K562 (cell line): ENCODE results near the gene STAB1. TPM values are rescaled to one million over a fixed set of nuclear protein-coding genes. Genes with fewer than 3 reads are reported as not detected.

Experiments used
- ATAC-seq: fragments of 200-7000 bp; cut with Tn5 transposase; 3 replicates; pipeline ENCODE4 v1.9.1; 2020; ENCODE audit warnings: moderate library complexity
- BruUV-seq: library from RNA; stranded (reverse); fragments of 400-500 nt; replicated peaks from 2 replicates; lab custom pipeline; 2021; lab: Mats Ljungman, UMichigan
- CTCF ChIA-PET: fragments of 300-600 bp; formaldehyde crosslinking; extraction: SDS; loops from one replicate; lab custom pipeline; 2021; ENCODE audit warnings: low intra/inter-chr PET ratio; lab: Yijun Ruan, JAX
- POLR2A ChIA-PET: fragments of 300-600, 350-650 bp; sonication (Branson Sonifier 250); formaldehyde crosslinking; extraction: SDS; loops from one replicate; lab custom pipeline; 2021; ENCODE audit warnings: antibody characterized with exemption, inconsistent platforms; lab: Yijun Ruan, JAX
- DNase-seq, 4 experiments: peaks; one replicate each; pipeline versions ENCODE4 v3.0.0 to v3.0.0-alpha.2; 2011 to 2018; ENCODE audit warnings: low spot score in 3 of 4, mixed read lengths in 3 of 4; ENCODE audit errors: extremely low read depth in 1 of 4
- FAIRE-seq: peaks from 2 replicates; lab custom pipeline; 2011; peaks lifted over from hg19 to GRCh38; lab: Jason Lieb, UNC
- H2AFZ ChIP-seq: 2 replicates; pipeline ENCODE4 v1.6.0; 2011; ENCODE audit warnings: low read depth, low read length, control low read depth, inconsistent platforms
- H3K27ac ChIP-seq: fragments of 200-600 bp; 3 replicates; pipeline ENCODE4 v1.8.0; 2011; ENCODE audit warnings: low read depth, mild to moderate bottlenecking, control low read depth, inconsistent platforms, low read length, moderate library complexity, mixed read lengths; ENCODE audit errors: extremely low read depth
- H3K27me3 ChIP-seq, 2 experiments: fragments of 300-600 bp in 1 of 2; 2 replicates in 1 of 2; 3 replicates in 1 of 2; pipeline versions ENCODE4 v1.6.0 to v1.8.0; 2011; ENCODE audit warnings: inconsistent platforms in 2 of 2, low read length in 2 of 2, mild to moderate bottlenecking in 1 of 2, mixed read lengths in 1 of 2, moderate library complexity in 1 of 2; ENCODE audit not compliant: control insufficient read depth in 2 of 2, insufficient read depth in 2 of 2
- H3K36me3 ChIP-seq: fragments of 300-600 bp; 3 replicates; pipeline ENCODE4 v1.8.0; 2011; ENCODE audit warnings: mild to moderate bottlenecking, low read length, inconsistent platforms; ENCODE audit not compliant: control insufficient read depth, insufficient read depth
- H3K4me1 ChIP-seq, 2 experiments: fragments of 200-600 bp in 1 of 2; replicated peaks in 1 of 2; 2 replicates in 1 of 2; 3 replicates in 1 of 2; pipeline versions ENCODE4 v1.5.1 to v1.8.0; 2011; ENCODE audit warnings: inconsistent platforms in 2 of 2, low read length in 2 of 2, mild to moderate bottlenecking in 1 of 2, mixed read lengths in 1 of 2, moderate library complexity in 1 of 2; ENCODE audit not compliant: control insufficient read depth in 2 of 2, insufficient read depth in 2 of 2
- H3K4me2 ChIP-seq: 2 replicates; pipeline ENCODE4 v1.6.1; 2011; ENCODE audit warnings: low read length, control low read depth, inconsistent platforms, mixed read lengths; ENCODE audit not compliant: insufficient read depth
- H3K4me3 ChIP-seq: fragments of 200-600 bp; sonication (generic), shearing (Covaris generic); 2 replicates; pipeline ENCODE4 v1.5.1; 2016; ENCODE audit warnings: control low read depth, inconsistent platforms
- H3K79me2 ChIP-seq: fragments of 200-600 bp; 3 replicates; pipeline ENCODE4 v1.8.0; 2011; ENCODE audit warnings: low read length, inconsistent platforms; ENCODE audit not compliant: control insufficient read depth, insufficient read depth
- H3K9ac ChIP-seq, 2 experiments: 2 replicates each; pipeline versions ENCODE4 v1.6.0 to v1.6.1; 2011; ENCODE audit warnings: low read depth in 2 of 2, low read length in 2 of 2, control low read depth in 1 of 2, inconsistent platforms in 1 of 2, mild to moderate bottlenecking in 1 of 2, mixed read lengths in 1 of 2; ENCODE audit not compliant: insufficient read depth in 1 of 2
- H3K9me1 ChIP-seq: one replicate; pipeline ENCODE4 v1.6.0; 2011; ENCODE audit warnings: inconsistent platforms, mild to moderate bottlenecking, low read length, moderate library complexity; ENCODE audit not compliant: control insufficient read depth, insufficient read depth
- H3K9me3 ChIP-seq: replicated peaks from 2 replicates; pipeline ENCODE4 v1.5.1; 2011; ENCODE audit warnings: low read depth, low read length, inconsistent platforms; ENCODE audit not compliant: control insufficient read depth, insufficient read depth
- H4K20me1 ChIP-seq: replicated peaks from 2 replicates; pipeline ENCODE4 v1.6.1; 2011; ENCODE audit warnings: low read length, inconsistent platforms, mixed read lengths; ENCODE audit not compliant: control insufficient read depth, insufficient read depth
- ATF7 ChIP-seq: fragments of 450-650 bp; IDR thresholded peaks from 2 replicates; pipeline ENCODE4 v1.7.1; 2014; ENCODE audit warnings: mild to moderate bottlenecking, moderate library complexity
- BRD9 ChIP-seq: fragments of 450-650 bp; IDR thresholded peaks from 2 replicates; pipeline ENCODE4 v1.6.1; 2018; ENCODE audit warnings: low read depth; ENCODE audit not compliant: partially characterized antibody
- E2F4 ChIP-seq: sonication (generic); formaldehyde crosslinking; IDR thresholded peaks from 2 replicates; pipeline ENCODE4 v1.8.0; 2022; ENCODE audit warnings: mild to moderate bottlenecking, low read depth, missing genetic modification reagents
- GABPB1 ChIP-seq: sonication (generic); formaldehyde crosslinking; IDR thresholded peaks from 2 replicates; pipeline ENCODE4 v1.8.0; 2022; ENCODE audit warnings: mild to moderate bottlenecking, missing genetic modification reagents
- MLLT1 ChIP-seq, 2 experiments: fragments of 450-650 bp; IDR thresholded peaks; 2 replicates each; pipeline ENCODE4 v1.6.1; 2016
- RBM22 ChIP-seq: fragments of 200-400 bp; formaldehyde crosslinking; IDR thresholded peaks from 2 replicates; pipeline ENCODE4 v1.6.1; 2018; ENCODE audit warnings: low read length, low read depth; ENCODE audit not compliant: poor library complexity, severe bottlenecking
- TCF7 ChIP-seq: sonication (generic); IDR thresholded peaks from 2 replicates; pipeline ENCODE4 v1.6.1; 2016; ENCODE audit warnings: antibody characterized with exemption, borderline replicate concordance
- TRIM24 ChIP-seq, 2 experiments: fragments of 450-650 bp; IDR thresholded peaks; 2 replicates each; pipeline ENCODE4 v1.6.1; 2016
- UBTF ChIP-seq, 2 experiments: IDR thresholded peaks; 2 replicates each; pipeline ENCODE4 v1.6.1; 2012; ENCODE audit warnings: improper control_type of control experiment in 2 of 2, low read depth in 2 of 2, low read length in 2 of 2, borderline replicate concordance in 1 of 2
- YY1 ChIP-seq, 3 experiments: IDR thresholded peaks; 2 replicates each; pipeline ENCODE4 v1.6.1; 2011; ENCODE audit warnings: low read length in 2 of 3, mild to moderate bottlenecking in 2 of 3, moderate library complexity in 2 of 3, borderline replicate concordance in 1 of 3, control low read depth in 1 of 3, low read depth in 1 of 3; ENCODE audit not compliant: insufficient read depth in 3 of 3, insufficient replicate concordance in 2 of 3, control insufficient read depth in 1 of 3, insufficient read length in 1 of 3; ENCODE audit errors: extremely low read depth in 1 of 3
- ZFX ChIP-seq: sonication (generic); formaldehyde crosslinking; IDR thresholded peaks from 2 replicates; pipeline ENCODE4 v1.8.0; 2022; ENCODE audit warnings: mild to moderate bottlenecking, missing genetic modification reagents, moderate library complexity
- WGBS: fragments of 100-300 bp; shearing (Covaris generic); methylation state at CpG from one replicate; pipeline ENCODE4 v1.1.6; 2016; ENCODE audit warnings: low coverage, mixed read lengths; ENCODE audit not compliant: insufficient coverage; ENCODE audit errors: missing lambda C conversion rate; 5-methylcytosine and 5-hydroxymethylcytosine counted together
- in situ Hi-C: fragments of 300-500 bp; cut with MboI; formaldehyde crosslinking; loops from 4 replicates; pipeline ENCODE4 v1.15.0; 2018; ENCODE audit warnings: inconsistent platforms, mixed read lengths
- intact Hi-C: fragments of 100-400 bp; cut with micrococcal nuclease; formaldehyde crosslinking; loops from 2 replicates; pipeline ENCODE4 v1.14.2; 2022
- polyA plus RNA-seq, 8 experiments: library from polyadenylated mRNA; depleted of rRNA in 4 of 8; stranded (reverse) in 5 of 8; unstranded in 3 of 8; fragments of >200 nt; fragmentation: Nextera tagmentation in 2 of 8; fragmentation: Illumina TruSeq in 1 of 8; extraction: Ambion mirVana in 2 of 8; extraction: Trizol in 1 of 8; gene quantifications; 2 replicates each; pipeline versions ENCODE4 v1.2.1 to v1.2.3, GENCODE V29; 2011 to 2014; ENCODE audit warnings: inconsistent platforms in 1 of 8, missing spikeins in 1 of 8
- total RNA-seq, 7 experiments: library from RNA; depleted of rRNA in 6 of 7; stranded (reverse); fragments of >200 nt in 6 of 7; fragmentation: Illumina TruSeq in 2 of 7; extraction: Trizol in 2 of 7; gene quantifications; 2 replicates each; pipeline versions ENCODE4 v1.2.1 to v1.2.3, GENCODE V29; 2011 to 2021; ENCODE audit warnings: low replicate concordance in 1 of 7
- TF ChIP-seq, protein P1 (sequence below): fragments of 450-650 bp; IDR thresholded peaks from 2 replicates; pipeline ENCODE4 v1.6.1; 2017; ENCODE audit warnings: antibody characterized with exemption

STAB1 gene
- total and polyA plus RNA-seq, 9 of the 15 experiments (the other 6 are each of a cell fraction or from before 2014, with no cell fraction given), result 0.20 to 3.9 (median 1.2) TPM

DNA sequence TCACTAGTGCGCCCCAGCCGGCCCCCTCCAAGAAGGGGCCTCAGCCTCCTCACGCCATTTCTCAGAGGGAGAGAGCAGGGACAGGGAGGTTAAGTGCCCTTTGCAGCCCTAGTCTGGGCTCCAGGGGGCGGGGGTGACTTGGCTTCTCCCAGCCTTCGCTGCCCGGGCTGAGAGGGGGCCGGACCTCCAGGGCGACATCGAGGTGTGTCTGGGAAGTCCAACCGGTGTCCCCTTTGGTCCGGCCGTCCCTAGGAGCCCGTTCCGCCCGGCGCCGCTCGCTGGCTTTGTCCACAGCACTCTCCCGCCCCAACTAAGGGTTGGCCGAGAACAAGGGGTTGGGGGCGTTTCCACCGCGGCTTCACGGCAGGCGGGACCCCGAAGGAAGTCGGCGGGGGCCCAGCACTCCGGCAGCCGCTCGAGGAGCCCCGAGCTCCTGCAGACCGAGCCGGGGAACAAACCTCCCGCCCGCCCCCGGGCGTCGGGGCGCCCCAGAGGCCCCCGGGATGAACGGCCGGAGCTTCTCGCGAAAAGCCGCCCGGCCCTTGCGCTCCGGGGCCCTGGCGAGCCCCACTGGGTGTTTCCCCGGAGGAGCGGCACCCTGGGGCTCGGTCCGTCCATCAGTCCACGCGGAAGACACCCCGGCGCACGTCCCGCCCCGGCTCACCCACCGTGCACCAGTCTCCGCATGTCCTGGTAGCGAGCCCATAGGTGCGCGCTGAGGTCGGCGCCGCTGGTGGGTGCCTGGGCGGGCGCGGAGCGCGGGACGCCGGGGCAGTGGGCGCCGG is 37.9 kb downstream of the STAB1 start:
- Histone ChIP-seq H3K27ac (peak overlapping the region; percentile 82), H3K9me3 (no peaks in the 10 kb centered on the region), H4K20me1 (peaks cover 22% of the 10 kb centered on the region), H3K4me2 (peak overlapping the region; percentile 78), H3K36me3 (peaks cover 47% of the 10 kb centered on the region; the same call in 2 of the 3 replicates), H2AFZ (no peak overlapping the region), H3K4me1 (peaks cover 29 to 52% of the 10 kb centered on the region in 2 experiments), H3K4me3 (peak overlapping the region; percentile 75), H3K9me1 (peaks cover 17% of the 10 kb centered on the region), H3K79me2 (peaks cover 81% of the 10 kb centered on the region), H3K27me3 (no peaks in the 10 kb centered on the region), H3K9ac (peak overlapping the region; percentile 82 to 92)
- ChIA-PET POLR2A (interaction anchor here (0.6 to 1.3 kb wide), 3 partner anchors 10 to 27 kb away, joined by 4 to 5 read pairs (median 5); no protein-coding TSS in a partner anchor), CTCF (interaction anchor here (0.6 kb wide), 1 partner anchor 302 kb away, joined by 3 read pairs; the partner anchor contains the start of gene MUSTN1)
- intact Hi-C loops (no loop called here), in situ Hi-C loops (no loop called here)
- WGBS, result 4% methylated on average over 14 of the region's 78 CpGs
- DNase-seq, result peak in 3 of 4 experiments; percentile 35 to 64 (median 61)
- BruUV-seq, result no TSS peak
- peak; percentile 13 for ATAC-seq
- FAIRE-seq, result no peak
- TF ChIP-seq MLLT1 (IDR thresholded peaks at IDR 0.05) (0 out of 4 replicates have a peak, but pooled peaks of 1 of the 2 experiments have one; percentile 36), UBTF (IDR thresholded peaks at IDR 0.05; ENCODE audit: borderline replicate concordance in 1 of 2, low read depth in 2 of 2, low read length in 2 of 2) (peak in 1 of 2 experiments; percentile 55; a peak in 1 of 4 replicates), RBM22 (peak; percentile 20), YY1 (IDR thresholded peaks at IDR 0.05; ENCODE audit: borderline replicate concordance in 1 of 3, control insufficient read depth in 1 of 3, extremely low read depth in 1 of 3, insufficient read depth in 3 of 3, insufficient read length in 1 of 3, insufficient replicate concordance in 2 of 3, low read depth in 1 of 3, low read length in 2 of 3) (peak in 1 of 3 experiments; percentile 25), TRIM24 (IDR thresholded peaks at IDR 0.05) (no peak), GABPB1 (peak; percentile 58; the same call in 1 of the 2 replicates), ZFX (CRISPR knock-in tag) (peak; percentile 32; the same call in 1 of the 2 replicates), ATF7 (0 out of 2 replicates have a peak, but pooled peaks have one; percentile 3), TCF7 (no peak), E2F4 (CRISPR knock-in tag) (no peak), BRD9 (no peak)
- TF ChIP-seq, protein P1, sequence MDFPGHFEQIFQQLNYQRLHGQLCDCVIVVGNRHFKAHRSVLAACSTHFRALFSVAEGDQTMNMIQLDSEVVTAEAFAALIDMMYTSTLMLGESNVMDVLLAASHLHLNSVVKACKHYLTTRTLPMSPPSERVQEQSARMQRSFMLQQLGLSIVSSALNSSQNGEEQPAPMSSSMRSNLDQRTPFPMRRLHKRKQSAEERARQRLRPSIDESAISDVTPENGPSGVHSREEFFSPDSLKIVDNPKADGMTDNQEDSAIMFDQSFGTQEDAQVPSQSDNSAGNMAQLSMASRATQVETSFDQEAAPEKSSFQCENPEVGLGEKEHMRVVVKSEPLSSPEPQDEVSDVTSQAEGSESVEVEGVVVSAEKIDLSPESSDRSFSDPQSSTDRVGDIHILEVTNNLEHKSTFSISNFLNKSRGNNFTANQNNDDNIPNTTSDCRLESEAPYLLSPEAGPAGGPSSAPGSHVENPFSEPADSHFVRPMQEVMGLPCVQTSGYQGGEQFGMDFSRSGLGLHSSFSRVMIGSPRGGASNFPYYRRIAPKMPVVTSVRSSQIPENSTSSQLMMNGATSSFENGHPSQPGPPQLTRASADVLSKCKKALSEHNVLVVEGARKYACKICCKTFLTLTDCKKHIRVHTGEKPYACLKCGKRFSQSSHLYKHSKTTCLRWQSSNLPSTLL, result peak; percentile 95
